K562 (cell line): Measurements from ENCODE around the gene KIF24. TPM values are rescaled to one million over a fixed set of nuclear protein-coding genes. Genes with fewer than 3 reads are reported as not detected.

Experiments used
- ATAC-seq: fragments of 200-7000 bp; cut with Tn5 transposase; 3 replicates; pipeline ENCODE4 v1.9.1; 2020; ENCODE audit warnings: moderate library complexity
- BruUV-seq: library from RNA; stranded (reverse); fragments of 400-500 nt; replicated peaks from 2 replicates; lab custom pipeline; 2021; lab: Mats Ljungman, UMichigan
- CTCF ChIA-PET: fragments of 300-600 bp; formaldehyde crosslinking; extraction: SDS; loops from one replicate; lab custom pipeline; 2021; ENCODE audit warnings: low intra/inter-chr PET ratio; lab: Yijun Ruan, JAX
- POLR2A ChIA-PET: fragments of 300-600, 350-650 bp; sonication (Branson Sonifier 250); formaldehyde crosslinking; extraction: SDS; loops from one replicate; lab custom pipeline; 2021; ENCODE audit warnings: antibody characterized with exemption, inconsistent platforms; lab: Yijun Ruan, JAX
- DNase-seq, 4 experiments: peaks; one replicate each; pipeline versions ENCODE4 v3.0.0 to v3.0.0-alpha.2; 2011 to 2018; ENCODE audit warnings: low spot score in 3 of 4, mixed read lengths in 3 of 4; ENCODE audit errors: extremely low read depth in 1 of 4
- FAIRE-seq: peaks from 2 replicates; lab custom pipeline; 2011; peaks lifted over from hg19 to GRCh38; lab: Jason Lieb, UNC
- H2AFZ ChIP-seq: 2 replicates; pipeline ENCODE4 v1.6.0; 2011; ENCODE audit warnings: low read depth, low read length, control low read depth, inconsistent platforms
- H3K27ac ChIP-seq: fragments of 200-600 bp; 3 replicates; pipeline ENCODE4 v1.8.0; 2011; ENCODE audit warnings: low read depth, mild to moderate bottlenecking, control low read depth, inconsistent platforms, low read length, moderate library complexity, mixed read lengths; ENCODE audit errors: extremely low read depth
- H3K27me3 ChIP-seq, 2 experiments: fragments of 300-600 bp in 1 of 2; 2 replicates in 1 of 2; 3 replicates in 1 of 2; pipeline versions ENCODE4 v1.6.0 to v1.8.0; 2011; ENCODE audit warnings: inconsistent platforms in 2 of 2, low read length in 2 of 2, mild to moderate bottlenecking in 1 of 2, mixed read lengths in 1 of 2, moderate library complexity in 1 of 2; ENCODE audit not compliant: control insufficient read depth in 2 of 2, insufficient read depth in 2 of 2
- H3K36me3 ChIP-seq: fragments of 300-600 bp; 3 replicates; pipeline ENCODE4 v1.8.0; 2011; ENCODE audit warnings: mild to moderate bottlenecking, low read length, inconsistent platforms; ENCODE audit not compliant: control insufficient read depth, insufficient read depth
- H3K4me1 ChIP-seq, 2 experiments: fragments of 200-600 bp in 1 of 2; replicated peaks in 1 of 2; 2 replicates in 1 of 2; 3 replicates in 1 of 2; pipeline versions ENCODE4 v1.5.1 to v1.8.0; 2011; ENCODE audit warnings: inconsistent platforms in 2 of 2, low read length in 2 of 2, mild to moderate bottlenecking in 1 of 2, mixed read lengths in 1 of 2, moderate library complexity in 1 of 2; ENCODE audit not compliant: control insufficient read depth in 2 of 2, insufficient read depth in 2 of 2
- H3K4me2 ChIP-seq: 2 replicates; pipeline ENCODE4 v1.6.1; 2011; ENCODE audit warnings: low read length, control low read depth, inconsistent platforms, mixed read lengths; ENCODE audit not compliant: insufficient read depth
- H3K4me3 ChIP-seq: fragments of 200-600 bp; sonication (generic), shearing (Covaris generic); 2 replicates; pipeline ENCODE4 v1.5.1; 2016; ENCODE audit warnings: control low read depth, inconsistent platforms
- H3K79me2 ChIP-seq: fragments of 200-600 bp; 3 replicates; pipeline ENCODE4 v1.8.0; 2011; ENCODE audit warnings: low read length, inconsistent platforms; ENCODE audit not compliant: control insufficient read depth, insufficient read depth
- H3K9ac ChIP-seq, 2 experiments: 2 replicates each; pipeline versions ENCODE4 v1.6.0 to v1.6.1; 2011; ENCODE audit warnings: low read depth in 2 of 2, low read length in 2 of 2, control low read depth in 1 of 2, inconsistent platforms in 1 of 2, mild to moderate bottlenecking in 1 of 2, mixed read lengths in 1 of 2; ENCODE audit not compliant: insufficient read depth in 1 of 2
- H3K9me1 ChIP-seq: one replicate; pipeline ENCODE4 v1.6.0; 2011; ENCODE audit warnings: inconsistent platforms, mild to moderate bottlenecking, low read length, moderate library complexity; ENCODE audit not compliant: control insufficient read depth, insufficient read depth
- H3K9me3 ChIP-seq: replicated peaks from 2 replicates; pipeline ENCODE4 v1.5.1; 2011; ENCODE audit warnings: low read depth, low read length, inconsistent platforms; ENCODE audit not compliant: control insufficient read depth, insufficient read depth
- H4K20me1 ChIP-seq: replicated peaks from 2 replicates; pipeline ENCODE4 v1.6.1; 2011; ENCODE audit warnings: low read length, inconsistent platforms, mixed read lengths; ENCODE audit not compliant: control insufficient read depth, insufficient read depth
- MEIS2 ChIP-seq: fragments of 450-650 bp; IDR thresholded peaks from 2 replicates; pipeline ENCODE4 v1.6.1; 2014; ENCODE audit warnings: mild to moderate bottlenecking; ENCODE audit not compliant: partially characterized antibody
- RAD21 ChIP-seq, 2 experiments: fragments of 250-450 bp in 1 of 2; fragments of 450-650 bp in 1 of 2; sonication (Bioruptor Pico) in 1 of 2; formaldehyde crosslinking in 1 of 2; IDR thresholded peaks in 1 of 2; conservative IDR thresholded peaks in 1 of 2; 2 replicates each; pipeline versions ENCODE4 v1.4.0 to v1.8.0; 2020 to 2022; ENCODE audit warnings: mild to moderate bottlenecking in 2 of 2, moderate library complexity in 1 of 2
- SMC3 ChIP-seq: conservative IDR thresholded peaks from 2 replicates; pipeline ENCODE4 v1.6.1; 2011; ENCODE audit warnings: low read depth, low read length, improper control_type of control experiment; ENCODE audit not compliant: insufficient read depth
- ZNF324 ChIP-seq: fragments of 250-450 bp; sonication (Bioruptor Pico); IDR thresholded peaks from 2 replicates; pipeline ENCODE4 v1.4.0; 2020; ENCODE audit warnings: mild to moderate bottlenecking
- WGBS: fragments of 100-300 bp; shearing (Covaris generic); methylation state at CpG from one replicate; pipeline ENCODE4 v1.1.6; 2016; ENCODE audit warnings: low coverage, mixed read lengths; ENCODE audit not compliant: insufficient coverage; ENCODE audit errors: missing lambda C conversion rate; 5-methylcytosine and 5-hydroxymethylcytosine counted together
- in situ Hi-C: fragments of 300-500 bp; cut with MboI; formaldehyde crosslinking; loops from 4 replicates; pipeline ENCODE4 v1.15.0; 2018; ENCODE audit warnings: inconsistent platforms, mixed read lengths
- intact Hi-C: fragments of 100-400 bp; cut with micrococcal nuclease; formaldehyde crosslinking; loops from 2 replicates; pipeline ENCODE4 v1.14.2; 2022
- polyA plus RNA-seq, 8 experiments: library from polyadenylated mRNA; depleted of rRNA in 4 of 8; stranded (reverse) in 5 of 8; unstranded in 3 of 8; fragments of >200 nt; fragmentation: Nextera tagmentation in 2 of 8; fragmentation: Illumina TruSeq in 1 of 8; extraction: Ambion mirVana in 2 of 8; extraction: Trizol in 1 of 8; gene quantifications; 2 replicates each; pipeline versions ENCODE4 v1.2.1 to v1.2.3, GENCODE V29; 2011 to 2014; ENCODE audit warnings: inconsistent platforms in 1 of 8, missing spikeins in 1 of 8
- total RNA-seq, 7 experiments: library from RNA; depleted of rRNA in 6 of 7; stranded (reverse); fragments of >200 nt in 6 of 7; fragmentation: Illumina TruSeq in 2 of 7; extraction: Trizol in 2 of 7; gene quantifications; 2 replicates each; pipeline versions ENCODE4 v1.2.1 to v1.2.3, GENCODE V29; 2011 to 2021; ENCODE audit warnings: low replicate concordance in 1 of 7
- TF ChIP-seq, protein P1 (sequence below), 2 experiments: fragments of 450-650 bp; formaldehyde crosslinking in 1 of 2; IDR thresholded peaks; 2 replicates each; pipeline versions ENCODE4 v1.4.0 to v1.6.1; 2014 to 2020; ENCODE audit warnings: mild to moderate bottlenecking in 2 of 2, borderline replicate concordance in 1 of 2, low read depth in 1 of 2
- TF ChIP-seq, protein P2 (sequence below): fragments of 450-650 bp; formaldehyde crosslinking; IDR thresholded peaks from 2 replicates; pipeline ENCODE4 v1.4.0; 2020; ENCODE audit warnings: mild to moderate bottlenecking, moderate library complexity

KIF24 gene
- total and polyA plus RNA-seq, 9 of the 15 experiments (the other 6 are each of a cell fraction or from before 2014, with no cell fraction given): 0.63 to 5.8 (median 4.4) TPM

DNA sequence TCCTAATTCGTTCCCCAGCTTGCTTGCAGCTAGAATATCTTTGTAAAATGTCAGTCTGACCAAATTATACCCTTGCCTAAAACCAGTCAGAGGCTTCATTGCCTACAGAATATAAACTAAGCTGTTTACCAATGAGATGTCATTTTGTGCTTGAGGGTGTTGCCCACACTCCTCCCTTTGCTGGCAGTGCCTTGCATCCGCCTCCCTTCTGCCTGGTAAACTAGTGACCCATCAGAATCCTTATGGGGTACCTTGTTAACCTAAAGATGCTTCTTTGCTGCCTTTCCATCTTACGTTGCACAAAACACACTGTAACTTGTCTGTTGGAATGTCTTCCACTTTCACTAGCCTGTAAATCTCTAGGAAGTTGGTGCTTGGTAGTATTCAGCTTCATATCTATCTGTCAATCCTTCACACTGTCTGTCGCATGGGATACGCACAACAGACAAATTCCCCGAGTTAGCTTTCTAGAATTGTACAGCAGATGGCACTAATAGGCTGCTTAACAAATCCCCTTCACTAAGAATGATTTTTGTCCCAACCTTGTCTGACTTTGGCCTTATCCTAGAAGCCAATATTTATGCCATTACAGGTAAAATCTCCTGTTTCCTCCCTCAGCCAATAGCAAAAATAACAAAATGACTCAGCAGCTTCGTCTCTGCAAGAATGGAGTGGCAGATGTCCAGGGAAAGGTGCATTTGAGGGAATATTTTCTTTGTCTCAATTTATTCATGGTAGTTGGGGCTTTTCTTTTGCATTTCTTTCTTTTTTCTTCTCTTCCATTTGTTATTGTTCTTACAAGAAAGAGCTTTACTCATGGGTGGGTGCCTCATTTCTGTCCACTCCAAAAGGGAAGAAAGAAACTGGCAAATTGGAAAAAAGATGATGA, 3.3 kb upstream of the KIF24 start:
- peaks cover 26% of the 10 kb centered on the region for H3K79me2 ChIP-seq
- 29% methylated on average over 7 of the region's 7 CpGs for WGBS
- no TSS peak for BruUV-seq
- FAIRE-seq (peak; percentile 78), ATAC-seq (no peak), DNase-seq (peak; percentile 14 to 56 (median 19))
- no peaks in the 10 kb centered on the region for H3K9me1 ChIP-seq
- ChIA-PET CTCF (interaction anchor here (1.0 to 1.3 kb wide), 3 partner anchors 168 to 302 kb away, joined by 3 to 5 read pairs (median 3); no protein-coding TSS in a partner anchor), POLR2A (interaction anchor here (0.5 to 1.6 kb wide), 2 partner anchors 21 to 44 kb away, joined by 3 read pairs; partner anchors contain the start of gene MYORG)
- intact Hi-C loops (loop anchor here (1.0 kb wide), 1 partner anchor 47 kb away; no protein-coding TSS in a partner anchor), in situ Hi-C loops (no loop called here)
- H3K9ac ChIP-seq: no peak overlapping the region
- no peaks in the 10 kb centered on the region for H3K27me3 ChIP-seq
- H2AFZ ChIP-seq: no peak overlapping the region
- H3K9me3 ChIP-seq: no peaks in the 10 kb centered on the region
- peaks cover 10% of the 10 kb centered on the region in 2 experiments; a peak in 3 of 5 replicates for H3K4me1 ChIP-seq
- no peak overlapping the region for H3K4me2 ChIP-seq
- no peaks in the 10 kb centered on the region; the same call in 2 of the 3 replicates for H3K36me3 ChIP-seq
- no peaks in the 10 kb centered on the region for H4K20me1 ChIP-seq
- H3K27ac ChIP-seq: no peak overlapping the region
- H3K4me3 ChIP-seq: no peak overlapping the region
- TF ChIP-seq RAD21 (CRISPR knock-in tag; conservative IDR thresholded peaks at IDR 0.05 in 1 of 2, IDR thresholded peaks at IDR 0.05 in 1 of 2): peak; percentile 58 to 77
- TF ChIP-seq, protein P1, sequence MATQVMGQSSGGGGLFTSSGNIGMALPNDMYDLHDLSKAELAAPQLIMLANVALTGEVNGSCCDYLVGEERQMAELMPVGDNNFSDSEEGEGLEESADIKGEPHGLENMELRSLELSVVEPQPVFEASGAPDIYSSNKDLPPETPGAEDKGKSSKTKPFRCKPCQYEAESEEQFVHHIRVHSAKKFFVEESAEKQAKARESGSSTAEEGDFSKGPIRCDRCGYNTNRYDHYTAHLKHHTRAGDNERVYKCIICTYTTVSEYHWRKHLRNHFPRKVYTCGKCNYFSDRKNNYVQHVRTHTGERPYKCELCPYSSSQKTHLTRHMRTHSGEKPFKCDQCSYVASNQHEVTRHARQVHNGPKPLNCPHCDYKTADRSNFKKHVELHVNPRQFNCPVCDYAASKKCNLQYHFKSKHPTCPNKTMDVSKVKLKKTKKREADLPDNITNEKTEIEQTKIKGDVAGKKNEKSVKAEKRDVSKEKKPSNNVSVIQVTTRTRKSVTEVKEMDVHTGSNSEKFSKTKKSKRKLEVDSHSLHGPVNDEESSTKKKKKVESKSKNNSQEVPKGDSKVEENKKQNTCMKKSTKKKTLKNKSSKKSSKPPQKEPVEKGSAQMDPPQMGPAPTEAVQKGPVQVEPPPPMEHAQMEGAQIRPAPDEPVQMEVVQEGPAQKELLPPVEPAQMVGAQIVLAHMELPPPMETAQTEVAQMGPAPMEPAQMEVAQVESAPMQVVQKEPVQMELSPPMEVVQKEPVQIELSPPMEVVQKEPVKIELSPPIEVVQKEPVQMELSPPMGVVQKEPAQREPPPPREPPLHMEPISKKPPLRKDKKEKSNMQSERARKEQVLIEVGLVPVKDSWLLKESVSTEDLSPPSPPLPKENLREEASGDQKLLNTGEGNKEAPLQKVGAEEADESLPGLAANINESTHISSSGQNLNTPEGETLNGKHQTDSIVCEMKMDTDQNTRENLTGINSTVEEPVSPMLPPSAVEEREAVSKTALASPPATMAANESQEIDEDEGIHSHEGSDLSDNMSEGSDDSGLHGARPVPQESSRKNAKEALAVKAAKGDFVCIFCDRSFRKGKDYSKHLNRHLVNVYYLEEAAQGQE (IDR thresholded peaks at IDR 0.05; ENCODE audit: borderline replicate concordance): peak; percentile 59; the same call in 1 of the 2 replicates
- TF ChIP-seq, protein P1 (CRISPR knock-in tag; IDR thresholded peaks at IDR 0.05; ENCODE audit: low read depth): no peak
- TF ChIP-seq MEIS2: peak; percentile 51
- no peak for TF ChIP-seq ZNF324 (CRISPR knock-in tag)
- TF ChIP-seq, protein P2, sequence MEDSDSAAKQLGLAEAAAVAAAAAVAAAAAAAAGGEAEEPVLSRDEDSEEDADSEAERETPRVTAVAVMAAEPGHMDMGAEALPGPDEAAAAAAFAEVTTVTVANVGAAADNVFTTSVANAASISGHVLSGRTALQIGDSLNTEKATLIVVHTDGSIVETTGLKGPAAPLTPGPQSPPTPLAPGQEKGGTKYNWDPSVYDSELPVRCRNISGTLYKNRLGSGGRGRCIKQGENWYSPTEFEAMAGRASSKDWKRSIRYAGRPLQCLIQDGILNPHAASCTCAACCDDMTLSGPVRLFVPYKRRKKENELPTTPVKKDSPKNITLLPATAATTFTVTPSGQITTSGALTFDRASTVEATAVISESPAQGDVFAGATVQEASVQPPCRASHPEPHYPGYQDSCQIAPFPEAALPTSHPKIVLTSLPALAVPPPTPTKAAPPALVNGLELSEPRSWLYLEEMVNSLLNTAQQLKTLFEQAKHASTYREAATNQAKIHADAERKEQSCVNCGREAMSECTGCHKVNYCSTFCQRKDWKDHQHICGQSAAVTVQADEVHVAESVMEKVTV: peak; percentile 33; the same call in 1 of the 2 replicates
- 0 out of 2 replicates have a peak, but pooled peaks have one; percentile 27 for TF ChIP-seq SMC3
